HCT116 (cell line): ENCODE measurements around the gene PLCL2. TPM values are rescaled to one million over a fixed set of nuclear protein-coding genes. Genes with fewer than 3 reads are reported as not detected.

Experiments used
- ATAC-seq: fragments of 200-7000 bp; cut with Tn5 transposase; 2 replicates; pipeline ENCODE4 v1.9.1; 2020; ENCODE audit warnings: mild to moderate bottlenecking, moderate library complexity
- BruUV-seq: library from RNA; stranded (reverse); fragments of 400-500 nt; replicated peaks from 2 replicates; lab custom pipeline; 2021; lab: Mats Ljungman, UMichigan
- CTCF ChIA-PET: fragments of 300-600 bp; sonication (Branson Sonifier 250); formaldehyde crosslinking; loops from one replicate; lab custom pipeline; 2021; ENCODE audit warnings: antibody characterized with exemption; lab: Charles Lee
- POLR2A ChIA-PET: fragments of 300-600, 350-600 bp; sonication (Branson Sonifier 250); formaldehyde crosslinking; loops from one replicate; lab custom pipeline; 2021; ENCODE audit warnings: antibody characterized with exemption; lab: Charles Lee
- RAD21 ChIA-PET, 2 experiments: fragments of 300-600 bp; sonication (Branson Sonifier 250); formaldehyde crosslinking; loops; one replicate each; lab custom pipeline; 2023; ENCODE audit warnings: low total read pairs in 2 of 2; ENCODE audit not compliant: uncharacterized antibody in 2 of 2, unreplicated experiment in 2 of 2, low non-redundant PET in 1 of 2; lab: Charles Lee
- DNase-seq: peaks from one replicate; pipeline ENCODE4 v3.0.0-alpha.2; 2010; ENCODE audit warnings: low read depth, low spot score
- H2AFZ ChIP-seq: fragments of 200-600 bp; shearing (Covaris generic), sonication (generic); 2 replicates; pipeline ENCODE4 v1.6.1; 2017; ENCODE audit warnings: low read depth, mixed run types, mixed read lengths, antibody characterized with exemption, low read length; ENCODE audit not compliant: poor library complexity, severe bottlenecking
- H3K27ac ChIP-seq: 2 replicates; pipeline ENCODE4 v1.5.1; 2012; ENCODE audit warnings: low read depth, low read length
- H3K27me3 ChIP-seq: fragments of 200-600 bp; sonication (generic); 2 replicates; pipeline ENCODE4 v1.6.1; 2016; ENCODE audit warnings: mixed run types, low read length, mixed read lengths; ENCODE audit not compliant: insufficient read depth
- H3K36me3 ChIP-seq, 2 experiments: fragments of 200-500 bp in 1 of 2; fragments of 200-600 bp in 1 of 2; sonication (Bioruptor generic) in 1 of 2; sonication (generic) in 1 of 2; 2 replicates each; pipeline versions ENCODE4 v1.5.1 to v1.6.1; 2014 to 2016; ENCODE audit warnings: low read length in 2 of 2, inconsistent platforms in 1 of 2, mixed read lengths in 1 of 2, mixed run types in 1 of 2; ENCODE audit not compliant: insufficient read depth in 2 of 2, control insufficient read depth in 1 of 2
- H3K4me1 ChIP-seq, 2 experiments: fragments of 200-600 bp in 1 of 2; sonication (generic) in 1 of 2; 2 replicates each; pipeline versions ENCODE4 v1.5.1 to v1.6.1; 2012 to 2017; ENCODE audit warnings: low read length in 2 of 2, inconsistent platforms in 1 of 2, mild to moderate bottlenecking in 1 of 2, mixed read lengths in 1 of 2, mixed run types in 1 of 2, moderate library complexity in 1 of 2; ENCODE audit not compliant: insufficient read depth in 2 of 2, control insufficient read depth in 1 of 2
- H3K4me2 ChIP-seq: fragments of 200-600 bp; sonication (generic); 2 replicates; pipeline ENCODE4 v1.6.1; 2017; ENCODE audit warnings: mixed run types, low read length, mixed read lengths
- H3K4me3 ChIP-seq, 2 experiments: fragments of 200-600 bp in 1 of 2; sonication (generic) in 1 of 2; replicated peaks in 1 of 2; 2 replicates each; pipeline ENCODE4 v1.5.1; 2011 to 2016; ENCODE audit warnings: low read length in 2 of 2, control low read depth in 1 of 2, low read depth in 1 of 2, mild to moderate bottlenecking in 1 of 2, mixed read lengths in 1 of 2, mixed run types in 1 of 2
- H3K79me2 ChIP-seq: fragments of 200-600 bp; sonication (generic); 2 replicates; pipeline ENCODE4 v1.6.1; 2017; ENCODE audit warnings: mild to moderate bottlenecking, mixed run types, low read length, moderate library complexity, mixed read lengths; ENCODE audit not compliant: insufficient read depth
- H3K9ac ChIP-seq: fragments of 200-600 bp; sonication (generic); 2 replicates; pipeline ENCODE4 v1.6.1; 2016; ENCODE audit warnings: low read length, mixed read lengths
- H3K9me2 ChIP-seq: fragments of 200-600 bp; sonication (generic), shearing (Covaris generic); 2 replicates; pipeline ENCODE4 v1.6.1; 2017; ENCODE audit warnings: mixed run types, mild to moderate bottlenecking, moderate library complexity; ENCODE audit not compliant: insufficient read depth
- H3K9me3 ChIP-seq, 2 experiments: fragments of 200-500 bp in 1 of 2; fragments of 200-600 bp in 1 of 2; sonication (Bioruptor generic) in 1 of 2; sonication (generic) in 1 of 2; 2 replicates each; pipeline ENCODE4 v1.6.1; 2014 to 2017; ENCODE audit warnings: low read length in 2 of 2, mixed read lengths in 2 of 2, inconsistent platforms in 1 of 2, low read depth in 1 of 2, mild to moderate bottlenecking in 1 of 2, mixed run types in 1 of 2, moderate library complexity in 1 of 2; ENCODE audit not compliant: control insufficient read depth in 1 of 2, insufficient read depth in 1 of 2
- H4K20me1 ChIP-seq: fragments of 200-600 bp; sonication (generic), shearing (Covaris generic); 2 replicates; pipeline ENCODE4 v1.6.1; 2017; ENCODE audit warnings: mixed run types, mild to moderate bottlenecking, moderate library complexity; ENCODE audit not compliant: insufficient read depth
- EGR1 ChIP-seq: IDR thresholded peaks from 2 replicates; pipeline ENCODE4 v1.6.1; 2012; ENCODE audit warnings: low read depth
- ELF1 ChIP-seq: IDR thresholded peaks from 2 replicates; pipeline ENCODE4 v1.6.1; 2012; ENCODE audit warnings: low read depth, borderline replicate concordance
- JUND ChIP-seq: IDR thresholded peaks from 2 replicates; pipeline ENCODE4 v1.6.1; 2012
- RAD21 ChIP-seq: IDR thresholded peaks from 2 replicates; pipeline ENCODE4 v1.6.1; 2012; ENCODE audit warnings: low read depth, mild to moderate bottlenecking
- SIN3A ChIP-seq: IDR thresholded peaks from 2 replicates; pipeline ENCODE4 v1.6.1; 2012; ENCODE audit warnings: low read depth
- SP1 ChIP-seq: IDR thresholded peaks from 2 replicates; pipeline ENCODE4 v1.6.1; 2012; ENCODE audit warnings: low read depth
- SRF ChIP-seq: IDR thresholded peaks from 2 replicates; pipeline ENCODE4 v1.6.1; 2012; ENCODE audit warnings: low read depth
- TCF7L2 ChIP-seq: IDR thresholded peaks from 2 replicates; pipeline ENCODE4 v1.7.0; 2011; ENCODE audit warnings: borderline replicate concordance, inconsistent platforms; ENCODE audit not compliant: insufficient read depth, insufficient read length; ENCODE audit errors: extremely low read depth
- YY1 ChIP-seq: IDR thresholded peaks from 2 replicates; pipeline ENCODE4 v1.6.1; 2011; ENCODE audit warnings: low read length, low read depth, moderate library complexity, mild to moderate bottlenecking; ENCODE audit not compliant: insufficient replicate concordance; ENCODE audit errors: extremely low read depth
- ZFX ChIP-seq: fragments of 450-650 bp; IDR thresholded peaks from 2 replicates; pipeline ENCODE4 v1.6.1; 2017
- ZNF274 ChIP-seq: fragments of 200-500 bp; sonication (Bioruptor generic); IDR thresholded peaks from 2 replicates; pipeline ENCODE4 v1.6.1; 2014; ENCODE audit warnings: mild to moderate bottlenecking, low read depth, low read length, inconsistent platforms
- intact Hi-C: fragments of 100-400 bp; cut with micrococcal nuclease; formaldehyde crosslinking; loops from 2 replicates; pipeline ENCODE4 v1.10.0; 2022
- total RNA-seq: library from RNA; stranded (reverse); gene quantifications from one replicate; pipeline ENCODE4 v1.2.1, GENCODE V29; 2021; ENCODE audit not compliant: unreplicated experiment
- TF ChIP-seq, protein P1 (sequence below): IDR thresholded peaks from 2 replicates; pipeline ENCODE4 v1.6.1; 2012; ENCODE audit warnings: low read depth
- TF ChIP-seq, protein P2 (sequence below), 3 experiments: fragments of 200-600 bp in 1 of 3; sonication (generic) in 1 of 3; IDR thresholded peaks in 2 of 3; conservative IDR thresholded peaks in 1 of 3; 2 replicates each; pipeline ENCODE4 v1.5.1; 2012 to 2017; ENCODE audit warnings: low read depth in 2 of 3, low read length in 2 of 3, antibody characterized with exemption in 1 of 3, borderline replicate concordance in 1 of 3, control low read depth in 1 of 3, mild to moderate bottlenecking in 1 of 3, mixed read lengths in 1 of 3, mixed run types in 1 of 3, moderate library complexity in 1 of 3; ENCODE audit not compliant: insufficient read depth in 1 of 3
- TF ChIP-seq, protein P3 (sequence below): IDR thresholded peaks from 2 replicates; pipeline ENCODE4 v1.6.1; 2012

PLCL2 gene
- total RNA-seq, 1 experiment from 2014 or later = 2.2 TPM

DNA sequence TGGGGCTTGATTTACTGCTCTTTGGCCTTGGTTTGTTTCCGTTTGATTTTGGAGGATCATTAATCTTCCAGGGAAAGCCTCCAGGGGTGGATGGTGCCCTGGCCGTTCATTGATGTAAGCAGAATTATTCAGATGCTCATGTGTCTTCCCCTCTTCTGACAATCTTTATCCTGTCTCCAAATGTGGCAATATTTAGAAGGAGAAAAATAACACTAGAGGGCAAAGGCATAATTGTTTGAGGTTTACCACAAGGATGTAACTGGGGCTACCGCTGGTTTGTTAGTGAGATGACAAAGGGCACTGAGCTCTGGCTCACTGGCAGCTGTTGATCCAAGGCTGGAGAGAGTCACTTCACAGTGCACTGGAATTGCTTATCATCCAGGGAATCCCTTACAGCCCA is 18.2 kb upstream of the PLCL2 start:
- RAD21 ChIA-PET = no interaction called here
- CTCF ChIA-PET = no interaction called here
- H3K9ac ChIP-seq = no peak overlapping the region
- no peaks in the 10 kb centered on the region for H4K20me1 ChIP-seq
- no peak overlapping the region for H2AFZ ChIP-seq
- ATAC-seq (no peak), DNase-seq (no peak)
- POLR2A ChIA-PET = no interaction called here
- no peaks in the 10 kb centered on the region for H3K4me1 ChIP-seq
- H3K9me3 ChIP-seq = no peaks in the 10 kb centered on the region
- no peaks in the 10 kb centered on the region for H3K9me2 ChIP-seq
- BruUV-seq = no TSS peak
- TF ChIP-seq YY1 = no peak
- TF ChIP-seq, all 23 proteins: peak for 0
- intact Hi-C loops = no loop called here
- Histone ChIP-seq H3K4me3 (no peak overlapping the region), H3K27ac (no peak overlapping the region), H3K79me2 (no peaks in the 10 kb centered on the region), H3K27me3 (0 out of 2 replicates have a peak, but pooled peaks cover 5% of the 10 kb centered on the region), H3K36me3 (no peaks in the 10 kb centered on the region), H3K4me2 (no peak overlapping the region)

DNA sequence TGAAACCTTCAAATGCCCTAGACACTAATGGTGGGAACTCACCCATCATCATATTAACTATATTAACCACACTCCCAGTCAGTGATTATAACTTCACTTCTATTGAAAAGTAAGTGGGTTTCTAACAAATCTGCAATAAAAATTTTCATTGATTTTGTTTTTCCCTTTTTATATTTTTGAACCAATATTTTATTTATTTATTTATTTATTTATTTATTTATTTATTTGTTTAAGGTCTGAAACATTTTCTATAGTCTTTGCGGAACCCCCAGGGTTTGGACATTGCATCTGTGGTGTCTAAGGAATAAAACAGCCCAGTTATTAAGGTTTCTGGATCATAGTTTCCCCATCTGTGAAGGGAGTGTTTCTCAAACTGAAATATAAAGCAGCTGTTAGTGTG is 16.2 kb upstream of the PLCL2 start:
- Histone ChIP-seq H3K79me2 (no peaks in the 10 kb centered on the region), H3K9me3 (no peaks in the 10 kb centered on the region), H3K36me3 (no peaks in the 10 kb centered on the region), H3K9me2 (no peaks in the 10 kb centered on the region), H2AFZ (no peak overlapping the region), H3K4me3 (no peak overlapping the region), H3K27ac (no peak overlapping the region), H3K9ac (no peak overlapping the region), H3K27me3 (0 out of 2 replicates have a peak, but pooled peaks cover 5% of the 10 kb centered on the region), H4K20me1 (no peaks in the 10 kb centered on the region), H3K4me1 (no peaks in the 10 kb centered on the region), H3K4me2 (no peak overlapping the region)
- ChIA-PET RAD21 (no interaction called here), POLR2A (no interaction called here), CTCF (interaction anchor here (1.2 kb wide), 1 partner anchor 16 kb away, joined by 4 read pairs; no protein-coding TSS in a partner anchor)
- no TSS peak for BruUV-seq
- no peak for ATAC-seq
- intact Hi-C loops = no loop called here
- no peak for DNase-seq
- TF ChIP-seq EGR1 (no peak), SP1 (no peak), RAD21 (no peak), ELF1 (no peak), YY1 (no peak), JUND (no peak), TCF7L2 (no peak), SRF (no peak), ZNF274 (no peak), ZFX (no peak), SIN3A (no peak)
- TF ChIP-seq, protein P1, sequence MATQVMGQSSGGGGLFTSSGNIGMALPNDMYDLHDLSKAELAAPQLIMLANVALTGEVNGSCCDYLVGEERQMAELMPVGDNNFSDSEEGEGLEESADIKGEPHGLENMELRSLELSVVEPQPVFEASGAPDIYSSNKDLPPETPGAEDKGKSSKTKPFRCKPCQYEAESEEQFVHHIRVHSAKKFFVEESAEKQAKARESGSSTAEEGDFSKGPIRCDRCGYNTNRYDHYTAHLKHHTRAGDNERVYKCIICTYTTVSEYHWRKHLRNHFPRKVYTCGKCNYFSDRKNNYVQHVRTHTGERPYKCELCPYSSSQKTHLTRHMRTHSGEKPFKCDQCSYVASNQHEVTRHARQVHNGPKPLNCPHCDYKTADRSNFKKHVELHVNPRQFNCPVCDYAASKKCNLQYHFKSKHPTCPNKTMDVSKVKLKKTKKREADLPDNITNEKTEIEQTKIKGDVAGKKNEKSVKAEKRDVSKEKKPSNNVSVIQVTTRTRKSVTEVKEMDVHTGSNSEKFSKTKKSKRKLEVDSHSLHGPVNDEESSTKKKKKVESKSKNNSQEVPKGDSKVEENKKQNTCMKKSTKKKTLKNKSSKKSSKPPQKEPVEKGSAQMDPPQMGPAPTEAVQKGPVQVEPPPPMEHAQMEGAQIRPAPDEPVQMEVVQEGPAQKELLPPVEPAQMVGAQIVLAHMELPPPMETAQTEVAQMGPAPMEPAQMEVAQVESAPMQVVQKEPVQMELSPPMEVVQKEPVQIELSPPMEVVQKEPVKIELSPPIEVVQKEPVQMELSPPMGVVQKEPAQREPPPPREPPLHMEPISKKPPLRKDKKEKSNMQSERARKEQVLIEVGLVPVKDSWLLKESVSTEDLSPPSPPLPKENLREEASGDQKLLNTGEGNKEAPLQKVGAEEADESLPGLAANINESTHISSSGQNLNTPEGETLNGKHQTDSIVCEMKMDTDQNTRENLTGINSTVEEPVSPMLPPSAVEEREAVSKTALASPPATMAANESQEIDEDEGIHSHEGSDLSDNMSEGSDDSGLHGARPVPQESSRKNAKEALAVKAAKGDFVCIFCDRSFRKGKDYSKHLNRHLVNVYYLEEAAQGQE = no peak
- TF ChIP-seq, protein P2, sequence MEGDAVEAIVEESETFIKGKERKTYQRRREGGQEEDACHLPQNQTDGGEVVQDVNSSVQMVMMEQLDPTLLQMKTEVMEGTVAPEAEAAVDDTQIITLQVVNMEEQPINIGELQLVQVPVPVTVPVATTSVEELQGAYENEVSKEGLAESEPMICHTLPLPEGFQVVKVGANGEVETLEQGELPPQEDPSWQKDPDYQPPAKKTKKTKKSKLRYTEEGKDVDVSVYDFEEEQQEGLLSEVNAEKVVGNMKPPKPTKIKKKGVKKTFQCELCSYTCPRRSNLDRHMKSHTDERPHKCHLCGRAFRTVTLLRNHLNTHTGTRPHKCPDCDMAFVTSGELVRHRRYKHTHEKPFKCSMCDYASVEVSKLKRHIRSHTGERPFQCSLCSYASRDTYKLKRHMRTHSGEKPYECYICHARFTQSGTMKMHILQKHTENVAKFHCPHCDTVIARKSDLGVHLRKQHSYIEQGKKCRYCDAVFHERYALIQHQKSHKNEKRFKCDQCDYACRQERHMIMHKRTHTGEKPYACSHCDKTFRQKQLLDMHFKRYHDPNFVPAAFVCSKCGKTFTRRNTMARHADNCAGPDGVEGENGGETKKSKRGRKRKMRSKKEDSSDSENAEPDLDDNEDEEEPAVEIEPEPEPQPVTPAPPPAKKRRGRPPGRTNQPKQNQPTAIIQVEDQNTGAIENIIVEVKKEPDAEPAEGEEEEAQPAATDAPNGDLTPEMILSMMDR (IDR thresholded peaks at IDR 0.05 in 2 of 3, conservative IDR thresholded peaks at IDR 0.05 in 1 of 3; ENCODE audit: borderline replicate concordance in 1 of 3, insufficient read depth in 1 of 3, low read depth in 2 of 3, low read length in 2 of 3) = no peak
- TF ChIP-seq, protein P3, sequence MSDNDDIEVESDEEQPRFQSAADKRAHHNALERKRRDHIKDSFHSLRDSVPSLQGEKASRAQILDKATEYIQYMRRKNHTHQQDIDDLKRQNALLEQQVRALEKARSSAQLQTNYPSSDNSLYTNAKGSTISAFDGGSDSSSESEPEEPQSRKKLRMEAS = no peak
